Cortex of kidney (tissue), 1 donor: ENCODE results near the gene ADD2.
"Not testable (repeated sequence)": the region's sequence is repeated elsewhere in the genome, so short reads cannot be mapped to it uniquely, and the experiment has no call there.

Experiments
- DNase-seq: peaks from one replicate; lab custom pipeline; 2025; lab: John Stamatoyannopoulos, UW

Gene ADD2

DNA sequence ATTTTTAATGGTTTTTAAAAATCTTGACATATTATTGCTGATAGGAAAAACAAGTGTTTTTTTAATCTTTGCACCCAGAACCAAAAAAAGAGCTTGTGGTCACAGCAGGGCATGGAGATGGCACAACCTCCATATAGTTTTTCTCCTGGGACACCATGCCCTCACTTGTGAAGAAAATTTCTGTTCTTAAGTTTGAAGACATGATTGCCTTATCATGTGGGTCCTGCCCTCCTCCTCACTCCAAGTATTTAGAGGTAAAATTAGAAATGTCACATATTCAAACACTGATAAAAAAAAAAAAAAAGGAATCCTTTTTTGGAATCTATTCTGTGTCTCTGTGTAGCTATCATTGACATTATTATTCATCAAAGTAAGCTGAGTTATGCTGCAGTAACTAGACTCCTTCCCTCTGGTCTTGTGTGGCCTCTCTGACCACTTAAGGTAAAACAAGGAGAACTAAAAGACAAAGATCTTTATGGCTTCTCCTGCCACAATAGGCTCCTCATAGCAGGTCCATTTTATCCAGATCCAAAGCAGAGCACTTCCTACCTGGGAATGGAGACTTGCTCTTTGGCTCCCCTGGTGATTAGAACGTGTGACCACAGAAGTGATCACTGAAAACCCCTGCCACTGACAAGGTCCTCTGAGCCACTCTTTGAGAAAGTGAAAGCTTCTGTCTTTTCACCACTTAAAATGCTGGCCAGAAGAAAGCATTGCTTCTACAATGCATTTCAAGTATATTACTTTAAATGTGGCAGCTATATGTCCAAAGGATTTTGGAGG is 19.8 kb downstream of the ADD2 start:
- no peak for DNase-seq

DNA sequence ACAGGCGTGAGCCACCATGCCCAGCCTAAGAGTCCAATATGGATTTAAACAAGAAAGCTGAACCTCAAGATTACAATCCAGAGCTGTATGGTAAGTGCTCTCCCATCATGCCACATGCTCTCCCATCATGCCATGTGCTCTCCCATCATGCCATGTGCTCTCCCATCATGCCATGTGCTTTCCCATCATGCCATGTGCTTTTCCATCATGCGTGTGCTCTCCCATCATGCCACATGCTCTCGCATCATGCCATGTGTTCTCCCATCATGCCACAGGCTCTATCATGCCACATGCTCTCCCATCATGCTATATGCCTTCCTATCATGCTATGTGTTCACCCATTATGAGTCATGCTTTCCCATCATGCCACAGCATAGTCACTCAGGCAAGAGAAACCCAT is 20.7 kb downstream of the ADD2 start:
- no peak for DNase-seq

DNA sequence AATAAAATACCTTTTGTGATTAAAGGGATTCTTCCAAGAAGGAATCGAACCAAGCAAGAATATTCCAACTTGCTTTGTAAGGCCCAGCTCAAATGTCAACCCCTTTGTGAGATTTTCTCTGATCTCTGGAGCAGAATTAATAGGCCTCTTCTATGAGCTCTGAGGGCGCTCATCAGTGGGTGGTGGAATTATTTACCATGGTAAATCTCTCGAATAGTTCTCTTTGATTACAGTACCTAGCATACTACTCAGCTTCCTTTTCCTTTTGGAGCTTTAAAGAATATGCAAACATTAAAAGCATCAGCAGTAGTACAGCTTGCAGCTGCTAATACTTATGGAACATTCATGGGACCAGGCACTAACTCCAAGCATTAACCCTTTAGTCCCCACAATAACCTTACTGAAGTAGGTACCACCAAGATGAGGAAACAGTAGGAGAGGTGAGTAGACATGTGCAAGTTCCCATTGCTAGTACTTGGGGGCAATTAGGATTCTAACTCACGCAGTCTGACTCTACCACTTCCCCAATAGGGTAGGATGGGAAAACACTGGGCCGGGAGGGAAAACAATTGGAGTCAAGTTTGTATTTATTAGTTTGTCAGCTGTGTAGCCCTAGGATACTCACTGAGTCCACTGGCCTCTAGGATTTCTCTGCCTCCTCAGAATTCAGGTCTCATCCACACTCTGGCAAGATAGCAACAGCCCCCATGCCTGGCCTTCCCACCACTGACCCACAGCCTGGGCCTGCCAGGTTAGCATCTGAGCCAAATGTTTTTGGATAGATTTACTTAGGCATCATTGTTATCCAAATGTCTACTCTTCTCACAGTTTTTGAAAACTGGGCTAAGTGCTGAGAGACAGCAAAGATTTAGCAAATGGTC is 21.7 kb downstream of the ADD2 start:
- DNase-seq: no peak

DNA sequence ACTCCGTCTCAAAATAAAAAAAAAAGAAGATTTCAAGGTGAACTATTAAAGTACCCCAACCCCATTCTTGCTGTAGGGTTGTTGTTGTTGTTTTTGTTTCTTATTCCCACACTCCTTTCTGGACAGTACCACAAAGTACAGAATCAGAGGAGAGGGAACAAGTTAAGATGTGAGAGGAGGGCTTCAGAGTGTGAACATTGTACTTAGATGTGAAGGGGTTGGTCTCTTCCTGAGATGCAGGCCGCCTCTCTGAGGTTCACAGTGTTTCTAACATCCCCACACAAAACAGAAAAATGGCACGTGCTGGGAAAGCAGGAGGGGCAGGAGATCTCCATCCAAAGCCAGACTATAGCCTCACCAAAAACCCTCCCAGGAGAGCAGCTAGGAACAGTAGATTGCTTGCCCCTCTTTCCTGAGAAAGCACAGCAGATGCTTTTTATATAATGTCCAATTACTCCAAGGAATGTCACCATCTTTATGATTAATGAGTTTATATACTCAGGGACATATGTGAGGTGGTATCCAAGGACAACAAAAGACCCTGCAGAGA is 22.6 kb downstream of the ADD2 start:
- no peak for DNase-seq

DNA sequence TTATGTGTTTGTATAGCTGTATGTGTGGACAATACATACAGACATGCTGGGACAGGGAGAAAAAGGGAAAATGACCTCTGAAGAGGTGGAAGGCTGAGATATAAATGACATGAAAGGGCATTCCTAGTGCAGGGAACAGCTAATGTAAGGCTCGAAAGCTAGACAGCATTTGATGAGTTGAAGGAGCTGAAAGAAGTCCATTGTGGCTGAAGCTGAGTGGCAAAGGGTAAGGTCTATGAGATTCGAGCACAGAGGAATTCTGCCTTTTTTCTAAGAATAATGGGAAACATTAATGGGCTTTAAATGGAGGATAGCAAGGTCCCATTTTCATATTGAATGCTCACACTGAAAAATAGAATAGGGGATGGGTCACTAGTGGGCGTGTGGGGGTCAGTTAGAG is 23.6 kb downstream of the ADD2 start:
- no peak for DNase-seq

DNA sequence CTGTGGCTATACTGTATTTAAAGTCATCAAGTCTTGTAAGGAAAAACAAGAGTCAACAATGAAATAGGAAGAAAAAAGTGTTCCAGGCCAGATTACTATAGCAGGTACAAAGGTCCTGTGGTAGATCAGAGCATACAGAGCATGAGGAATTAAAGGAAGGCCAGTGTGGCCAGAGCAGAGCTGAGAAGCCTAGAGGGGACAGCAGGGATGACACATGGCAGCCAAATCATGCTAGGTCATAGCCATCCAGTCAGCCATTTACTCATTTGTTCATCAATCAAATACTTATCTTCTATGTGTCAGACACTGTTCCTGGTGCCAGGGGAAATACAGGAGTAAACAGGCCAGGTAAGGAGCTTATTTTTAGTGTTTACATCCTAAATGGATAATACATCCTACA is 24.3 kb downstream of the ADD2 start:
- DNase-seq: no peak

DNA sequence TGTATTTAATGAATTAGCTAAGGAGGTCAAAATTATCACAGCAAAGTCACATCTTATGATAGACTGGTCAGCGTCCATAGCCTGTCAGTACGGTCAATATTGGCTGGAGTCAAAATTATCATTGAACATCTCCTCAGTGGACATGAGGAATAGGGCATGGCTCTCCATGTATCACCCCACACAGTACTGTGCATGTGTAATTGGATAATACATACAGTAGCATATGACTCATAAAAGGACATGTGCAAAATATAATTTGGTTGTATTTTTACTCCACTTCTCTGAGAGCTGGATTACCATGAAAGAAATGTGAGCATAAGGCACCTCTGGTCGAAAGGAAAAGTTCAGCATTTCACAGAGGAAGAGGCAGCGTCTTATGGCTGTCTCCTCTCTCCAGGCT is 24.9 kb downstream of the ADD2 start:
- DNase-seq: no peak

DNA sequence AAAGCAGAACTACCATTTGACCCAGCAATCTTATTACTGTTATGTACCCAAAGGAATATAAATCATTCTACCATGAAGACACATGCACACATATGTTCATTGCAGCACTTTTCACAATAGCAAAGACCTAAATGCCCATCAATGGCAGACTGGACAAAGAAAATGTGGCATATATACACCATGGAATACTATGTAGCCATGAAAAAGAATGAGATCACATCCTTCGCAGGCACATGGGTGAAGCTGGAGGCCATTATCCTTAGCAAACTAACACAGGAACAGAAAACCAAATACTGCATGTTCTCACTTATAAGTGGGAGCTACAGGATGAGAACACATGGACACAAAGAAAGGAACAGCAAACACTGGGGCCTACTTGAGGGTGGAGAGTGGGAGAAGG is 28.5 kb downstream of the ADD2 start:
- not testable (repeated sequence) for DNase-seq

DNA sequence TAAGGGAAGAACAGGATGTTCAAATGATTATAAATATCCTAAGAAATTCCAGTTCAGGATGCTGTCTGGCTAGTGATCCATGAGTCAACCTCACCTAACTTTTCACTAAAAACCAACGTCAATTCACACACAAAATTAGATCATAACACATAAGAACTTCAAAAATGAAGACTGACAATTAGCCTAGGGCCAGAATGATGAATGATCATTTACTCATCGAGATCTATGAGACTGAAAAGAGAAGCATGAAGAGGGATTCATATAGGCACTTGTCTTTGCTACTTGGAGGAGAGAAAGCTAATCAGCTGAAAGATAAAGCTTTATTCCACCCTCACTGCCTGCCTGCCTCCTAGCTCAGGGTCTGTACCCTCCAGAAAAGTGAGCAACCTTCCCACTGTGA is 29.8 kb downstream of the ADD2 start:
- DNase-seq: no peak

DNA sequence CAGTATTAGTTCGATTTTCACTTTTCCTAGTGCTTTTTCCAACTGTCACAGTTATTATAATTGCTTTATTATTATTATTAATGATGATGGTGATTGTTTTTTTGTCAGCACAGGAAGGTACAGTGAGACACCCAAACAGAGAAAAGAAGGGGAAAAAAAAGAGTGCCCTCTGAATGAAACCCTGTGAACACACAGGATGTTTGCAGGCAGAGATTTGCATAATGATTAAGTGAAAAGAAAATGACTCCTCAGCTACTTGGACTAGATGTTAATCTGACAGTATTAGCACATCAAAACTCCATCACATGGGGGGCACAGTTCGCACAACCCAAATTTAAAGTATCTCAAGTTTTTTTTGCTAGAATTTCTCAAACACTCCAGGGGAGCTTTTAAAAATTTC is 32.9 kb downstream of the ADD2 start:
- DNase-seq: no peak

DNA sequence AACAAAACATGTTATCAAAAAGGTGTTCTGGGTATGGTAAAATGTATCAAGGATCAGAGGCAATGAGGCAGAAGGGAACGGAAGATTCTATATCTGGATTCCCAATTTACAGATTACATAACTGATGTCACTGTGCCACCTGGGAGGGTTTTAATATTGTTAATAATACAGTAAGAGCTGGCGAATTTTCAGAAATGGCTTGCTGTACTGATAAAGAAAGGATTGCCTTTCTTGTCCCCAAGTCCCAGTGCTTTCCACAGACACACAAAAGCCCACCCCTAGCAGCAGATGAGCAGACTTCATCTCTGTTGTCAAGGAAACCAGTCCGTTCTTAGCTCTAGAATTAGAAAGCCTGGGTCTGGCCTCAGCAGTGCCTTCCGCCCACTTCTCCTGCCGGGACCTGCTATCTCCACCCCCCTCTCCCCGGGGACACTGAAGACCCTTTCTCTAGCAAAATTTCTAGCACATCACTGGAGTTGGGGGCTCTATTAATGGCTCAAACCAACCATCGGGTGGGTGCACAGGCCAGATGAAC is 34.3 kb downstream of the ADD2 start:
- no peak for DNase-seq

DNA sequence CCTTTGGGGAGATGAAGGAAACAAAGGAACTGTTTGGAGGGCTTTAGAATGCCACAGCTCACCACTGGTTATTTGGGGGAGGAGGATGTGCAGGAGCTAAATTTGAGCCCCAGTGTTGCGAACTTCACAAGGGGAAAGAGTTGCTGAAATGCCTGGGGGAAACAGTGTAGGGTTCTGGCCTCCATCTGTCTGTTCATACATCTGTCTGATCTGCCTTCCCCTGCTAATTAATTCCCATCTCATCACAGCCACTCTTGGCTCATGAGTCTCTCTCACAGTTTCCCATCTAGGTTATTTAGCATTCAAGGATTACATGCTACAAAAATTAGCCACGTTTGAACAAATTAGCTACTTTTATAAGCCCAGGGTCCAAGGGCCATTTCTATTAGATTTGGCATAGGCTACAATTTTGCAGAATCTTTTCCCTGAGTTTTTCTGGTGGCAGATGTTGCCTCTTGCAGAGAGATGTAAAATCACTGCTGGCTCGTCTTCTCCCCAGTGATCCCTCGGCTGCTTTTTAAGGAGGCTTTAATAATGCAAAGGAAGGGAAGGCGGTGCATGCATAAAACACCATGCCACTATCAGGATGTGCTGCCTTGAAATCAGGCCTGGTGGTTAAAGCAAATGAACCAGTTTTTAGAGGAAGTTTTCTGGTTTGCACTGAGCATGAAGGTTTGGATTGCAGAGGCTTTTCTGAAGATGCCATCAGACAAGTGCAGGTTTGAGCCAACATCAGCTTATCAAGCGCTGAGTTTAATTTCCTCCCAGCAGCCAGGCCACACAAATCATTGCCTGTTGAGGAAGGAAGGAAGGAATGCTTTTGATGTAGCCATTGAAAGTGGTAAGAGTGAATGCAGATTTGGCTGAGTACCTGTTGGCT is 35.0 kb downstream of the ADD2 start:
- DNase-seq: no peak

DNA sequence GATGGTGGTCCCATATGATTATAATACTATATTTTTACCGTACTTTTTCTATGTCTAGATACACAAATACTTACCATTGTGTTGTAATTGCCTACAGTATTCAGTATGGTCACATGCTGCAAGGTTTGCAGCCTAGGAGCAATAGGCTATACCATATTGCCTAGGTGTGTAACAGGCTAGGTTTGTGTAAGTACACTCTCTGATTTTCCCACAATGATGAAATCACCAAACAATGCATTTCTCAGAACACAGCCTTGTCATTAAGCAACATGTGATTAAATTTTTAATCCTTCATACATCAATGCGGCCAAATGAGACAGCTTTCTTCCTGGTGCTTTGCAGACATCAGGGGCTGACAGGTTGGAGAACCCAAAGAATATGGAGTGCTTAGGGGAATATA is 37.3 kb downstream of the ADD2 start:
- DNase-seq: no peak

DNA sequence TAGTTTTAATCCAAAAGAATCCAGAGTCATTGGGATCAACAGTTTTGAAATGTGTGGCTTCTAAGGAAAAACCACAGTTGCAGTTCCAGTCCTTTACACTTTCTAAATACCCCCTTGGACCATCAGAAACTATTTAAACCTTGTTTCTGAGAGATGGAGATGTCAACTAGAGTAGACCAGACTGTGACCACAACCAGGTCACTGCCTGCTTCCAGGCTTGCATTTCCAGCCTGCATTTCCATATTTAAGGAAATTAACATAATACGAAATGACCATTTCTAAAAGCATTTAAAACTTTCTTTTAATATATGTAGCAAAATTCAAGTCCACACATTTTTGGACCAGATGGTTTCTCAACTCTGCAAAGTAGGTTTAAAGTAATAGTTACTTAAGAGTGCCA is 38.4 kb downstream of the ADD2 start:
- no peak for DNase-seq

DNA sequence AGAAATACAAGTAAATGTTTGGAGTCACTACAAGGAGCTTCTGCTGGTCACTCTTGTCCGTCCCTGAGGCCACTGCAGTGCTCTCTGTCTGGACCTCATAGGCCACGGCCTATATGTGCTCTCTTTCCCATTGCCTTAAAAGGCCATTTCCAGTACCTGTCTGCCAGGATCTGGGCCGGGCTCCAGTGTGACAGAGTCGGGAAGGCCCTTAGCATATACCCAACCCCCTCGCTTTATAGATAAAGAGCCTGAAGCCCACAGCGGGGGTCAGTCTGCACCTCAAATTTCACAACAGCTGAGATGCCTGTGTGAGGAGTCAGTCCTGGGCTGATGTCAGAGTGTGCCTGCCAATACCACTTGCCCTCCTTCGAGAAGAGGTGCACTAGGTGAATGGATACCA is 39.9 kb downstream of the ADD2 start:
- no peak for DNase-seq

DNA sequence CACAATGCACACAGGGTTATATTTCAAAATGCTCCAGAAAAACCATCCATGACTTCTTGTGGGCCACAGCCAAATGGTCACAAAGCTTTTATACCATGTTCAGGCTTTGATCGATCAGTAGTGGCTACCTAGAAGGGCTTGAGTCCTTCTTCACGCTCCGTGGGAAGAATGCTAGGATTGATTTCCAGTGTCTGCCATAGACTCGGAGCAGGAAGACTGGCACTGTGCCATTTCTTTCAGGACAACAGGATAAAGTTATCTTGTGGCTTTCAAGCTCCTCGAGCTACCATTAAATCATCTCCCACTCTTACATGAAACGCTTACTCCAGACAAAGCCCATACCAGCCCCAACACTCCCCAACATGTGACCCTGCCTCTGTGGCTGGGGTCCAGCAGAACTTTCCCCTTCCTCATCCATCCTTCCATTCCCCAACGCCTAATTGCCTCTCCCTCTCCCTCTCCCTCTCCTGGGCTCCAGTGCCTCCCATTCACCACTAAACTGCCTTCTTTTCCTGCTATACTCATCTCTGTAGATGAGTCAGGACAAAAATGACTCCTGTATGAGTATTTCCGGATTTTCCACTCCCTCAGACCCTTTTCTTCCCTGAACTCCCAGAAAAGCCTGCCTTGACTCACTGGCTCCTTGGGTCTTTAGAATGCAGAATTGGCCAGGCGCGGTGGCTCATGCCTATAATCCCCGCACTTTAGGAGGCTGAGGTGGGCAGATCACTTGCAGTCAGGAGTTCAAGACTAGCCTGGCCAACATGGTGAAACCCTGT is 40.9 kb downstream of the ADD2 start:
- no peak for DNase-seq

DNA sequence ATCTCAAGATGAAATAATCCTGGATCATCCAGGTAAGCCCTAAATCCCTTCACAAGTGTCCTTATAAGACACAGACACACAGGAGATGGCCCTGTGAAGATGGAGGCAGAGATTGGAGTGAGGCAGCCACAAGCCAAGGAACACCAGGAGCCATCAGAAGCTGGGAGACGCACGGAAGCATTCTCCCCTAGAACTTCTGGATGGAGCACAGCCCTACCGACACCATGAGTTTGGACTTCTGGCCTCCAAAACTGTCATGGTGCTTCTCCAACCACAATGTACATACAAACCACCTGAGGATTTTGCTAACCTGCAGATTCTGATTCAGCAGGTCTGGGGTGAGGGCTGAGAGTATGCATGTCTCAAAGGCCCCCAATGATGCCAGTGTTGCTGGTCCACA is 42.5 kb downstream of the ADD2 start:
- no peak for DNase-seq

DNA sequence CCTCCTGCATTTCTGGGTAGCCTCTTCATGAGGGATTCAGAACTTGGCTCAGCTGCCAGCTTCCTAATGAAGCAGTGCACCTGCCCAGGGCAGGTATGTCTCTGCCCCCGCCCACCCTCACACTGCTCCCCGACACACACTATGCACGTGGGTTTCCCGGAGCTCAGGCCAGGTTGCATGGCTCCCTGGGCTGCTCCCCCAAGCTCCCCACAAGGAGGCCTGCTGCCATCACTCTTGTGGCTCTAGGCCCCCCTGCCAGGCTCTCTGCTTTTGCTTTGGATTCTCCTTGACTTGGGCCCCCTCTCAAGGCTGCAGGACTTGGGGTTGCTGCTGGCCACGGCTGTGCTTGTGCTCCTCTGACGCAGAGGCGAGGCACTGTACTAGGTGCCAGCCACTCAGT is 43.6 kb downstream of the ADD2 start:
- DNase-seq: no peak

DNA sequence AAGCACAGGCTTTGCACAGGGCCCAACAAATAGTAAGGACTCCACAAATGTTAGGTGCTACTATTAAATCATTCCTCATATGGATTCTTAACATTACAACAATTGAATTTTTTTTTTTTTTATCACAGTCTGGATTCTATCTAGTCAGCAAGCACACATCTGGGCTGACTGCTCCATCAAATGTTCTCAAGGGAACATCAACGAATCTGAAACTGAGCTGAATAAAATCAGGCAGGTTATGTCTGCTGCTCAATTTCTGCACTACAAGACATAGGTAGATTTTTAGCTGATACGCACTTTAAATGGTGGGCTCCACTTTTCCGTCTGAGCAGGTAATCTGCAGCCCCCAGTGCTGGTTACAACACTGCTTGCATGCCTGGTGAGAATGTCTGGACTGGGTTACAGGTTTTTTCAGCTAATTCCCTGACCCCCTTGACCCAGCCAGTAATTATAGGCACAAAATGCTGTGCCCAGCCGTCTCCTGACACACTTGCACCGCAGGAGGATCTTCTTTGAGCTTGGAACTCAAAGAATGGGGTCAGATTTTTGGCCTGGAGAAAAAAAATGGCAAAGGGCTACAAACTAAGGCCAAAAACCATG is 44.6 kb downstream of the ADD2 start:
- DNase-seq: no peak

DNA sequence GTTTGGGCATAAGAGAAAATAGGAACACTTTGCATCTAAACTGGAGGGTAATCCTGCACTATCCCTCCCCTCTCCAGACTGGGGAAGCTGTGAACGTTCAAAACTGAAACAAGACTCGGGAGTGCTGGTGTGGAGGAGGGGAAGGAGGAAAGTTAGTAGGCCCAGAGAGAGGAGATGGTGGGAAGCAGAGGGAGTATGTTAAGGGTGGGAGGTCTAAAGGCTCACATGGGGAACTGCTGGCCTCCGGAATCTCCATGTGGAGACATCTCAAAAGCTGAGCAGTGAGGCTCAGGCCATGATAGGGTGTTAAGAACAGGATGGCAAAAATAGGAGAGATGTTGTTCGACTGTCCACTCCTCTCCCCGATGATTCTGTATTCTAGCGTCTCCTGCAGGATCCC is 47.9 kb downstream of the ADD2 start:
- DNase-seq: no peak

DNA sequence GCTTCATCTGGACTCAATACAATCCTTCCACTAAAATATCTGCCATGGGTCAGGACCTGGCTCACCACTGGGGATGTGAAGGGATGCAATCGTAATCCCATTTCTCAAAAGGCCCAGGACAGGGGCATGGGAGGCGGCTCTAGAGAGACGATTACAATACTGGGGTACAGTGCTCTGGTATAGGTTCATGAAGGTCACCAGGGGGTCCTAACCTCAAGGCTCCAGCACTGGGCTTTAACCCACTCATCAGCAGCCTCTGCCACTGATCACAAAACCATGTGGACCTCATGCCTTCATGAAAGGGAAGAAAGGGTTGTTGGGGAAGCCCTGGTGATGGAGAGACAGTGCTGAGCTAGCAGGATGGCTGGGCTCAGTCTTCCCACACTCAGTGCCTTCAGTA is 48.8 kb downstream of the ADD2 start:
- no peak for DNase-seq
